GM21825 (cell line): ENCODE results near the gene PPP1R7.
A peak's percentile ranks its signal among the peaks of the same experiment; 100 is the strongest.

ENCODE experiments used
- ATAC-seq: cut with Tn5 transposase; IDR thresholded peaks from one replicate; pipeline ENCODE4 v1.9.1; 2021; ENCODE audit warnings: mild to moderate bottlenecking, moderate library complexity; ENCODE audit not compliant: unreplicated experiment

The PPP1R7 gene

GRCh38 chr2:241138471-241138870, 11.8 kb upstream of the PPP1R7 start:
- no peak for ATAC-seq

GRCh38 chr2:241139531-241140444, 10.5 kb upstream of the PPP1R7 start:
- ATAC-seq: no peak

- no peak for ATAC-seq
These were observed 9.8 kb upstream of the PPP1R7 start for GRCh38 chr2:241140445-241140840.

GRCh38 chr2:241141214-241141770, 9.0 kb upstream of the PPP1R7 start:
- ATAC-seq: no peak

- ATAC-seq: no peak
These were observed 8.2 kb upstream of the PPP1R7 start for GRCh38 chr2:241142063-241142462.

- no peak for ATAC-seq
These were observed 7.7 kb upstream of the PPP1R7 start for GRCh38 chr2:241142593-241142992.

- no peak for ATAC-seq
These were observed 4.0 kb upstream of the PPP1R7 start for GRCh38 chr2:241146286-241146685.

- ATAC-seq: no peak
These were observed 2.9 kb upstream of the PPP1R7 start for GRCh38 chr2:241147336-241147735.

GRCh38 chr2:241148239-241148638, 2.0 kb upstream of the PPP1R7 start:
- no peak for ATAC-seq

GRCh38 chr2:241148891-241149674, 1.2 kb upstream of the PPP1R7 start, which contains the start of gene PASK:
PASK (minus strand) TSS chr2:241149472; CDS start chr2:241143032, 6,440 bp downstream.
- ATAC-seq: peak; percentile 75

- peak; percentile 8 for ATAC-seq
These were observed 667 bp upstream of the PPP1R7 start for GRCh38 chr2:241149675-241149924.

- no peak for ATAC-seq
These were observed 628 bp downstream of the PPP1R7 start for GRCh38 chr2:241150660-241151530.

GRCh38 chr2:241151934-241152660, 1.8 kb downstream of the PPP1R7 start:
- no peak for ATAC-seq

GRCh38 chr2:241153616-241154015, 3.3 kb downstream of the PPP1R7 start:
- ATAC-seq: no peak

GRCh38 chr2:241154915-241155314, 4.6 kb downstream of the PPP1R7 start:
- no peak for ATAC-seq

- ATAC-seq: no peak
These were observed 5.7 kb downstream of the PPP1R7 start for GRCh38 chr2:241155936-241156335.

GRCh38 chr2:241156971-241157441, 6.7 kb downstream of the PPP1R7 start:
- ATAC-seq: no peak

- no peak for ATAC-seq
These were observed 7.7 kb downstream of the PPP1R7 start for GRCh38 chr2:241157841-241158545.

- no peak for ATAC-seq
These were observed 8.3 kb downstream of the PPP1R7 start for GRCh38 chr2:241158546-241158900.
